PC-9 (cell line): ENCODE data around the gene FAM118A.

Experiments used
- EZH2 ChIP-seq: fragments of 200-600 bp; sonication (generic); IDR thresholded peaks from 2 replicates; pipeline ENCODE4 v1.8.0; 2017; ENCODE audit warnings: antibody characterized with exemption, low read depth
- TF ChIP-seq, protein P1 (sequence below): fragments of 200-600 bp; sonication (generic); conservative IDR thresholded peaks from 2 replicates; pipeline ENCODE4 v1.6.1; 2017; ENCODE audit warnings: mixed run types, antibody characterized with exemption, mild to moderate bottlenecking, moderate library complexity

DNA sequence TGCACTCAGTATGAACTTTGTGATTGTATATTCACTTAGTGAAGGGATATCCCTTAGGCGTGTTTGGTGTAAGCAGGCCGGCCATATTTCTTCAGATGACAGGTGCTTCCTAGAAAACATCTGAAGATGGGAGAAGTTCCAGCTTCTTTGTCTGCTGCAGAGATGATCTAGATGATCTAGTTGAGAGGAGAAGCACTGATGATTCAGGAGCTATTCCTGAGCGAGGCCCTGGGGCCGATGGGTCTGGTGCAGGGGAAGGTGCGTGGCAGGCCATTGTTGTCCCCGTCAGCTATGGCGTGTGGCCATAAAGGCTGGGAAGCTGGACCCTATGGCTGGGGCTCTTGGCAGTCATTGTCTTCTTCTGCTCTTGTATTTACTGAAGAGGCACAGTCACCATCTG is 14.0 kb downstream of the FAM118A start:
- TF ChIP-seq, protein P1, sequence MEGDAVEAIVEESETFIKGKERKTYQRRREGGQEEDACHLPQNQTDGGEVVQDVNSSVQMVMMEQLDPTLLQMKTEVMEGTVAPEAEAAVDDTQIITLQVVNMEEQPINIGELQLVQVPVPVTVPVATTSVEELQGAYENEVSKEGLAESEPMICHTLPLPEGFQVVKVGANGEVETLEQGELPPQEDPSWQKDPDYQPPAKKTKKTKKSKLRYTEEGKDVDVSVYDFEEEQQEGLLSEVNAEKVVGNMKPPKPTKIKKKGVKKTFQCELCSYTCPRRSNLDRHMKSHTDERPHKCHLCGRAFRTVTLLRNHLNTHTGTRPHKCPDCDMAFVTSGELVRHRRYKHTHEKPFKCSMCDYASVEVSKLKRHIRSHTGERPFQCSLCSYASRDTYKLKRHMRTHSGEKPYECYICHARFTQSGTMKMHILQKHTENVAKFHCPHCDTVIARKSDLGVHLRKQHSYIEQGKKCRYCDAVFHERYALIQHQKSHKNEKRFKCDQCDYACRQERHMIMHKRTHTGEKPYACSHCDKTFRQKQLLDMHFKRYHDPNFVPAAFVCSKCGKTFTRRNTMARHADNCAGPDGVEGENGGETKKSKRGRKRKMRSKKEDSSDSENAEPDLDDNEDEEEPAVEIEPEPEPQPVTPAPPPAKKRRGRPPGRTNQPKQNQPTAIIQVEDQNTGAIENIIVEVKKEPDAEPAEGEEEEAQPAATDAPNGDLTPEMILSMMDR: no peak
- no peak for TF ChIP-seq EZH2
